GM18951 (cell line): ENCODE measurements around the gene ADORA2A.

Source experiments
- POLR2A ChIP-seq: IDR thresholded peaks from 4 replicates; pipeline ENCODE4 v1.6.1; 2011; ENCODE audit warnings: mild to moderate bottlenecking; ENCODE audit not compliant: insufficient read length, insufficient read depth; ENCODE audit errors: extremely low read depth
- in situ Hi-C: fragments of 300-500 bp; cut with MboI; formaldehyde crosslinking; loops from one replicate; pipeline ENCODE4 v1.12.0; 2022; ENCODE audit warnings: low sequenced_read_pairs, mixed read lengths, inconsistent platforms; ENCODE audit not compliant: unreplicated experiment

ADORA2A gene

GRCh38 chr22:24407278-24407665 is 20.1 kb upstream of the ADORA2A start:
- in situ Hi-C loops: no loop called here
- no peak for TF ChIP-seq POLR2A

DNA sequence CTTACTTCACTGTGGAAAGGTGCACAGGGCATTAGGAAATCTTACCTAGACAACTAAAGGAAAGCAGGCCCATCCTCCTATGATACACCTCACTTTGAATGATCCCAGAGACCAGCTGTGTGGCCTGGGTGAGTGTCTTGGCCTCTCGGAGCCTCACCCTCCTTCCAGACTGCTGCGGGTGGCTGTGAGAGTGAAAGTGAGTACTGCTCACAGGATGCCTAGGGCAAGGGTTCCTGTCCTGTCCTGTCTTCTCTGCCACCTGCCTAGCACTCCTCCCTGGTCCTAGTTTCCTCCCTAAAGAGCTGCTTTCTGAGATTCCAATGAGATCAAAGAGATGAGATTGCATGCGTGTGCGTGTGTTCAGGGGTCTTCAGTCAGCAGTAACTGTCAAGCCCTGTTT is 19.5 kb upstream of the ADORA2A start:
- TF ChIP-seq POLR2A: no peak
- in situ Hi-C loops: no loop called here

- in situ Hi-C loops: no loop called here
- TF ChIP-seq POLR2A: no peak
Observed at GRCh38 chr22:24408630-24409029, 18.8 kb upstream of the ADORA2A start.

DNA sequence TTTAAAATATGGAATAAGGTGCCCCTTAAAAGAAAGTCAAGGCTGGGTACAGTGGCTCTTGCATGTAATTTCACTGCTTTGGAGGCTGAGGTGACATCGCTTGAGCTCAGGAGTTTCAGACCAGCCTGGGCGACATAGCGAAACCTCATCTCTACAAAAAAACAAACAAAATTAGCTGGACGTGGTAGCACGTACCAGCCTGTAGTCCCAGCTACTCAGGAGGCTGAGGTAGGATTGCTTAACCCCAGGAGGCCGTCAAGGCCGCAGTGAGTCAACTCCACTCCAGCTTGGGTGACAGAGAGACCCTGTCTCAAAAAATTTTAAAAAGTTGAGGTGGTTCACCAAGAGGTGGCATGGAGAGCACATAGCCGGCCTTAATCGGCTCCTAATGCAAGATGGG is 17.7 kb upstream of the ADORA2A start:
- in situ Hi-C loops: no loop called here
- TF ChIP-seq POLR2A: no peak

GRCh38 chr22:24410110-24410856 is 17.1 kb upstream of the ADORA2A start:
- TF ChIP-seq POLR2A: no peak
- in situ Hi-C loops: no loop called here

DNA sequence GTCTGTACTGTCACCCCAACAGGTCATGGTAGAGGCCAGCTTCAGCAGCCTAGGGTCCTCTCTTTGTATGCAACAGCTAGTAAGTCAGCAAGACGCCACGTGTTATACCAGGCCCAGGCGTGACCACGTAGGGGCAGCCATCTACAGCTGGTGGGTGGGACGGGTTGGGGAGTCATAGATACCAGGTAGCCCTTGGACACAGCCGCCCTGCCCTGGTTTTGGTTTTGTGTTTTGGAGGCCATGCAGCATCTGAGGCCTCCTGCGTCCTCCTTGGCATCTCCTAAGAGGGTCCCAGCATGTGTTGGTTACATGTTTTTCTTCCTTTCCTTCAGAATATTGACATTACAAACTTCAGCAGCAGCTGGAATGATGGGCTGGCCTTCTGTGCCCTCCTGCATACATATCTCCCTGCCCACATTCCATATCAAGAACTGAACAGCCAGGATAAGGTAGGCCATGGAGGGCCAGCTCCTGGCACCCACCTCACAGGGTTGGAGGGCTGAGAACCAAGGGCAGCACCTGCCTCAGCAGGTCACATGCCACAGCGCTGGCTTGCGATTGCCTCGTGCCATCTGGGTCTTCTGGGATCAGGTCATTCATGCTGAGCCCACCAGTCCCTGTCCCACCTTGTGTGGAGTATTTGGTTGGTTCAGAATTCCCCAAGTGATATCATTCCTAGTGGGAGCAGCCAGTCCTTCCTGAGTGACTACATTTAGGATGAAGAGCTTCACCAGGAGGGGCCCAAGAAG is 16.0 kb upstream of the ADORA2A start:
- no peak for TF ChIP-seq POLR2A
- in situ Hi-C loops: no loop called here

DNA sequence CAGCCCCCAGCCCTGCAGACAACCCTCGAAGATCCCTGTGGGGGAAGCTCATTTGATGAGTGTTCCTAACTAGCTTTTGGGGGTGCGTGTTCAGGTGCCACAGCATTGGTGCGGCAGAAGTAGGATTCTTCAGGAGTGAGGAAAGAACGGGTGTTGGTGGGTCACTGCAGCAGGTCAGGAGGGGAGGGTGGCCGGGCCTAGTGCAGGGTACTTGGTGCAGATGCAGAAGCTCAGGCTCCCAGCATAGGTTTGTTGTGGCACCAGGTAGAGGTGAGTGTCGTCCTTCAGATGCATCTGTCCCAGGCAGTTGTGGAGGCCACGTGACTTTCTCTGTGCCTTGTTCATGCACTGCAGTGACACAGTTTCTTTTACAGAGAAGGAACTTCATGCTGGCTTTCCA is 15.1 kb upstream of the ADORA2A start:
- in situ Hi-C loops: no loop called here
- TF ChIP-seq POLR2A: no peak

GRCh38 chr22:24413271-24413670 is 14.1 kb upstream of the ADORA2A start:
- in situ Hi-C loops: no loop called here
- TF ChIP-seq POLR2A: no peak

DNA sequence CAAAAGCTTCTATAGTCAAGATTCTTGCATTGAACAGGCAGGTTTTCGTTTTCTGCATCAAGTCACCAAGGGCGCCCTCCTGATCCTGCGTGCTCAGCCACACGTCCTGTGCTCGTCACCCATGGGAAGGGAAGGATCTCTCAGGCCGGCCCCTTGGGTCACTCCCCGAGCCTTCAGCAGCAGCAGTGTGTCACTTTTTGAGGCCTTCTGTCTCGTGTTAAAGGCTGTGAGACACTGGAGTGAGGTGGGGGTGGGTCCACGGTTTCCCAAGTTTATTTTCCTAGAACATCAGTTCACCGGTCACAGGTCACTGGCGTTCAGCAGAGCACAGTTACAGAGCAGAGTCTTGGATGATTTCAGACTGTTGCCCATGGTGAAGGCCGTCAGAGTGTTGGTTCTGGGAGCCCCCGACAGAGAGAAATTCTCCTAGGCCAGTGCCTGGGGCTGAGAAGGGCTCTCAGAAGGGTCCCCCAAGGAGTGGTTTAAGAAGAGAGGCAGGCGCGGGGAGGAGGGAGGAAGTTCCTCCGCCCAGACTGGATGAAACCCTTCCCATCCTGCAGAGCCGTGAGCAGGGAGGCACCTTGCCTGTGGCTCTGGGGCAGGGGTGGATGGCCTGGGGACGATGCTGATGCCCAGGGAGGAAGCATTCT is 13.5 kb upstream of the ADORA2A start:
- in situ Hi-C loops: no loop called here

GRCh38 chr22:24414523-24414922 is 12.9 kb upstream of the ADORA2A start:
- no peak for TF ChIP-seq POLR2A
- in situ Hi-C loops: no loop called here

More for the DNA sequence above, 13.5 kb upstream of the ADORA2A start:
- TF ChIP-seq POLR2A: no peak

DNA sequence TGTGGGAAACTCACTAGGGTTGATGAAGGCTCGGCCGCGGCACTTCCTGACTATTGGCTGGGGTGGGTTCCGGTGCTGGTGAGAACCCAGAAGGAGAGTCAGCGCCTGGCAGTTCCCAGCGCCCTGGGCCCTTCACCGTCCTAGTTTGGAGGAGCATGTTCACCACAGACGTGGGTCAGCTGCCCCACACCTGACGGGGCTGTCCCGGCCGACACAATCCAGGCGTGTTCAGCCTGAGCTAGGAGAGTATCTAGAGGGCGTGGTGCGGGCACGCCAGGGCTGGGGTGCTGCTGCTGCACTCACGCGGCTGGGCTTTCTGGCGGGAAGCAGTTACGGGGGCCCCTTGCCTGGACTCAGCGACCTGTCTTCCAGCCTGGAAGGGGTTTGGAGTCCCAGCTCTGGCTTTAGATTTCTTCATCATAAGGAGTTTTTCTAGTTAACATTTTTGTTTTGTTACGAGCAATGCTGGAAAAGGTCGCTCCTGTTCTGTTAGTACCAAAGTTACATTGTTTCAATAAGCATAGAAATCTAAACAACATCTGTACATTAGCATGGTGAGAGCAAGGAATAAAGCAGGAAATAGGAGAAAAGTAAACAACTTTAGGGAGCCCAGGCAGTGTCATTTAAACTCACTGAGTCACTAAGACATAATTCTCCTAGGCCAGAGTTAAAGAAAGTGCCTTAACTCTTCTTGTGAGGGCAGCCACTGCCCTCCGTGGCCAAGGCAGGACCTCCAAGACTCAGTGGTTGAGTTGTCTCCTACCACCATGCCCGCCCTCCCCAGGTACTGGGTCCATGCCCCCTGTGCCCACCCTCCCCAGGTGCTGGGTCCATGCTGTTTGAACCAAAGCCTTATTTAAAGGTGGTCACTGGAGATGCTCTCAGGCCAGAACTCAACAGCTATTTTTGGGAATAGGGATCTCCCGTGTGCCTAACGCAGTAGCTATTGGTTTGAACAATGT is 12.1 kb upstream of the ADORA2A start:
- no peak for TF ChIP-seq POLR2A
- in situ Hi-C loops: loop anchor here (5.0 kb wide), 1 partner anchor 102 kb away; no protein-coding TSS in a partner anchor

DNA sequence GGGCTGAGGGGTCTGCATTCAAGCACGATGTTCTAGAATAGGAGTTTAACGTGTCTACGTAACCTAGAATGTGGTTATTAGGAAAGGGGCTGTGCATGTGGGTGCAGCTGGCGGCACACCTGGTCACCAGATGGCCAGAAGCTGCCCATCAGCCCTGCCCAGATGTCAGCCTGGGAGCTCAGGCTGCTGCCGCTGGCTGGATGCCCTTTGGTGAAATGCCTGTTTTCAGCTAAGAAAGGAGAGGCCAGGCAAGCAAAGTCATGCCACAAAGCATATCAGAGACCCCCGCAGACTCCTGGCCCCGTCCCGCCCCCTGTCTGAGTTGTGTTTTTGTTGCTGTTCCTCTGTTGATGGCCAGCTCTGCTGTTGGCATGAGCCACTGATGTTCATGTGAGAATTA is 11.3 kb upstream of the ADORA2A start:
- in situ Hi-C loops: loop anchor here (5.0 kb wide), 1 partner anchor 101 kb away; no protein-coding TSS in a partner anchor
- TF ChIP-seq POLR2A: no peak
